ENCODE measurements around the gene NKX6-1.

- TF ChIP-seq, protein P1, sequence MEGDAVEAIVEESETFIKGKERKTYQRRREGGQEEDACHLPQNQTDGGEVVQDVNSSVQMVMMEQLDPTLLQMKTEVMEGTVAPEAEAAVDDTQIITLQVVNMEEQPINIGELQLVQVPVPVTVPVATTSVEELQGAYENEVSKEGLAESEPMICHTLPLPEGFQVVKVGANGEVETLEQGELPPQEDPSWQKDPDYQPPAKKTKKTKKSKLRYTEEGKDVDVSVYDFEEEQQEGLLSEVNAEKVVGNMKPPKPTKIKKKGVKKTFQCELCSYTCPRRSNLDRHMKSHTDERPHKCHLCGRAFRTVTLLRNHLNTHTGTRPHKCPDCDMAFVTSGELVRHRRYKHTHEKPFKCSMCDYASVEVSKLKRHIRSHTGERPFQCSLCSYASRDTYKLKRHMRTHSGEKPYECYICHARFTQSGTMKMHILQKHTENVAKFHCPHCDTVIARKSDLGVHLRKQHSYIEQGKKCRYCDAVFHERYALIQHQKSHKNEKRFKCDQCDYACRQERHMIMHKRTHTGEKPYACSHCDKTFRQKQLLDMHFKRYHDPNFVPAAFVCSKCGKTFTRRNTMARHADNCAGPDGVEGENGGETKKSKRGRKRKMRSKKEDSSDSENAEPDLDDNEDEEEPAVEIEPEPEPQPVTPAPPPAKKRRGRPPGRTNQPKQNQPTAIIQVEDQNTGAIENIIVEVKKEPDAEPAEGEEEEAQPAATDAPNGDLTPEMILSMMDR (IDR thresholded peaks at IDR 0.05): no peak
- no peak for TF ChIP-seq POLR2A (IDR thresholded peaks at IDR 0.05)
These were observed 3.9 kb upstream of the NKX6-1 start for GRCh38 chr4:84502955-84503373.
